Measurements from ENCODE around the gene IVNS1ABP. TPM values are rescaled to one million over a fixed set of nuclear protein-coding genes. Genes with fewer than 3 reads are reported as not detected.

Gene IVNS1ABP
- total and polyA plus RNA-seq, 2 donors (not counting 3 experiments of a cell fraction or from before 2014, with no cell fraction given), result 26.3 to 81.6 TPM

GRCh38 chr1:185319139-185319475 is 2.1 kb upstream of the IVNS1ABP start:
- intact Hi-C loops (cut with micrococcal nuclease), result loop anchor here (5.0 kb wide), 2 partner anchors 133 to 512 kb away; no protein-coding TSS in a partner anchor
- H3K9me3 ChIP-seq (replicated peaks; ENCODE audit: control insufficient read depth, insufficient read depth, low read length), result no peaks in the 10 kb centered on the region
- H3K27ac ChIP-seq (ENCODE audit: insufficient read depth, low read depth, low read length), result no peak overlapping the region
- H3K4me1 ChIP-seq (ENCODE audit: control insufficient read depth, extremely low read depth, insufficient read depth, low read length), result peaks cover 18% of the 10 kb centered on the region
- H3K4me3 ChIP-seq (replicated peaks in 1 of 3; ENCODE audit: insufficient read depth in 1 of 3, low read depth in 1 of 3, low read length in 3 of 3), result no peak overlapping the region
- DNase-seq (ENCODE audit: low read depth, low spot score) (no peak), FAIRE-seq (no peak)
- dilution Hi-C loops (cut with MboI; ENCODE audit: extremely low pct_ligation_motif_present, low sequenced_read_pairs), result no loop called here
- H2AFZ ChIP-seq (ENCODE audit: low read depth, low read length), result no peak overlapping the region
- peaks cover 29% of the 10 kb centered on the region for H3K79me2 ChIP-seq (ENCODE audit: control insufficient read depth, insufficient read depth, low read length)
- no peaks in the 10 kb centered on the region for H3K27me3 ChIP-seq (ENCODE audit: control insufficient read depth in 2 of 2, insufficient read depth in 2 of 2, low read length in 2 of 2)
- no peaks in the 10 kb centered on the region for H3K9me1 ChIP-seq (replicated peaks; ENCODE audit: control insufficient read depth, extremely low read depth, insufficient read depth, low read length)
- no peak overlapping the region for H3K4me2 ChIP-seq (ENCODE audit: insufficient read depth, low read length)
- no peaks in the 10 kb centered on the region for H3K36me3 ChIP-seq (ENCODE audit: control insufficient read depth in 2 of 2, extremely low read depth in 1 of 2, insufficient read depth in 2 of 2, low read length in 2 of 2)
- H3K9ac ChIP-seq (replicated peaks; ENCODE audit: extremely low read depth, insufficient read depth, low read length), result no peak overlapping the region
- BruUV-seq (replicated peaks), result no TSS peak
- TF ChIP-seq, protein P1, sequence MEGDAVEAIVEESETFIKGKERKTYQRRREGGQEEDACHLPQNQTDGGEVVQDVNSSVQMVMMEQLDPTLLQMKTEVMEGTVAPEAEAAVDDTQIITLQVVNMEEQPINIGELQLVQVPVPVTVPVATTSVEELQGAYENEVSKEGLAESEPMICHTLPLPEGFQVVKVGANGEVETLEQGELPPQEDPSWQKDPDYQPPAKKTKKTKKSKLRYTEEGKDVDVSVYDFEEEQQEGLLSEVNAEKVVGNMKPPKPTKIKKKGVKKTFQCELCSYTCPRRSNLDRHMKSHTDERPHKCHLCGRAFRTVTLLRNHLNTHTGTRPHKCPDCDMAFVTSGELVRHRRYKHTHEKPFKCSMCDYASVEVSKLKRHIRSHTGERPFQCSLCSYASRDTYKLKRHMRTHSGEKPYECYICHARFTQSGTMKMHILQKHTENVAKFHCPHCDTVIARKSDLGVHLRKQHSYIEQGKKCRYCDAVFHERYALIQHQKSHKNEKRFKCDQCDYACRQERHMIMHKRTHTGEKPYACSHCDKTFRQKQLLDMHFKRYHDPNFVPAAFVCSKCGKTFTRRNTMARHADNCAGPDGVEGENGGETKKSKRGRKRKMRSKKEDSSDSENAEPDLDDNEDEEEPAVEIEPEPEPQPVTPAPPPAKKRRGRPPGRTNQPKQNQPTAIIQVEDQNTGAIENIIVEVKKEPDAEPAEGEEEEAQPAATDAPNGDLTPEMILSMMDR (IDR thresholded peaks at IDR 0.05; ENCODE audit: extremely low read depth in 1 of 2, insufficient read depth in 1 of 2, low read depth in 1 of 2, low read length in 2 of 2), result no peak
- TF ChIP-seq MAX (IDR thresholded peaks at IDR 0.05; ENCODE audit: insufficient read depth, insufficient read length) (no peak), POLR2A (IDR thresholded peaks at IDR 0.05; ENCODE audit: low read depth, low read length) (no peak), EZH2 (IDR thresholded peaks at IDR 0.05; ENCODE audit: borderline replicate concordance, low read depth, low read length, severe bottlenecking) (no peak), POLR2AphosphoS5 (IDR thresholded peaks at IDR 0.05; ENCODE audit: insufficient read depth, low read depth, low read length) (no peak), MYC (IDR thresholded peaks at IDR 0.05; ENCODE audit: low read depth, low read length) (no peak), GATA2 (IDR thresholded peaks at IDR 0.05; ENCODE audit: insufficient read depth, insufficient read length, low read depth, low read length) (no peak), JUN (IDR thresholded peaks at IDR 0.05; ENCODE audit: borderline replicate concordance, insufficient read depth, insufficient read length, low read depth) (no peak), FOS (IDR thresholded peaks at IDR 0.05; ENCODE audit: borderline replicate concordance, insufficient read depth, low read length) (no peak)
- H4K20me1 ChIP-seq (replicated peaks; ENCODE audit: control insufficient read depth, extremely low read depth, insufficient read depth, low read length), result peaks cover 13% of the 10 kb centered on the region
- ChIA-PET POLR2A (no interaction called here), CTCF (interaction anchor here (0.9 to 5.1 kb wide), 5 partner anchors 55 to 361 kb away, joined by 3 to 38 read pairs (median 28); no protein-coding TSS in a partner anchor)

Measured in endothelial cell of umbilical vein (primary cell).